Measurements from ENCODE around the gene GPANK1. TPM values are rescaled to one million over a fixed set of nuclear protein-coding genes. Genes with fewer than 3 reads are reported as not detected.
A peak's percentile ranks its signal among the peaks of the same experiment; 100 is the strongest.

Gene GPANK1
- 30.1 TPM for total RNA-seq (ENCODE audit: unreplicated experiment)
- long read RNA-seq, transcript GPANK1-203 (3 exons, 1,910 nt) = major isoform, 12 of 46 reads
- long read RNA-seq, partial matches to known transcripts = 31 of 46 reads
- long read RNA-seq, other reads (novel, unspliced or antisense) = 0 of 46 reads

DNA sequence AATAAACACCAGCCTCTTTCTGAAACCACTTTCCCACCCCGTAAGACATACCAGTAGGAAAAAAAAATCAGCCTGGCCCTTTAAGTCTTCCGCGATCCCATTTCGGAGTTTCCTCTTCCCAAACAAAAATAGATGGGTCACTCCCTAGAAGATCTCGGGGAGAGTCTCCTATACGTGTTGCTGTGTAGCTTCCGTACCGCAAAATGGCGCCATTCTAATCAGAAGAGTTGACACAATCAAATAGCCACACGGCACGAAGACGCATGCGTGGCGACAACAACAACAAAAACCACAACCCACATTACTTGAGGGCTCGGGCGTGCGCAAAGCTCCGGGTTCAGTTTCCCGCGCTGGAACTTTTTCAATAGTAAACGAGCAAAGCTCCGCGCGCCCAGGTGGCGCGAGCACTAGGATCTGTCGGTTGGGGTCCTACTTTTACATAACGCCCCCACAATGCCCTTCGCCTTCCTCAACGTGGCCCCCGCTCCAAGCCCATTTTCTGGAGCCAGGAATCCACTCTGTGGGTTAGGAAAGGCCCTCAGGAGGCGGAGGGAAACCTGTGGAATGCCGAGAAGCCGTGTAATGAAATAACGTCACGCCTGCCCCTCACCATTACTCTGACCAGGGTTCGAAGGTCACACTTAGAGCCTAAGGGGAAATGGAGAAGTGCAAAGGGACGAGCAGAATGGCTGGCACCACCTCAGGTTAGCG is at the start of gene GPANK1:
GPANK1 (minus strand) TSS at position 208 of the 711 bp plus-strand sequence. CDS start 519 bp downstream, outside the sequence.
- Mint-ChIP-seq H3K4me3 (ENCODE audit: unreplicated experiment) (peak within 1 kb of the TSS; percentile 97), H3K27me3 (ENCODE audit: unreplicated experiment) (peaks cover 15% of the 10 kb centered on the region), H3K9me3 (ENCODE audit: unreplicated experiment) (peaks cover 11% of the 10 kb centered on the region), H3K27ac (ENCODE audit: unreplicated experiment) (peak within 1 kb of the TSS; percentile 99), H3K36me3 (ENCODE audit: unreplicated experiment) (no peaks in the 10 kb centered on the region), H3K4me1 (ENCODE audit: low read depth, unreplicated experiment) (peaks cover 19% of the 10 kb centered on the region)
- TF ChIP-seq, protein P1, sequence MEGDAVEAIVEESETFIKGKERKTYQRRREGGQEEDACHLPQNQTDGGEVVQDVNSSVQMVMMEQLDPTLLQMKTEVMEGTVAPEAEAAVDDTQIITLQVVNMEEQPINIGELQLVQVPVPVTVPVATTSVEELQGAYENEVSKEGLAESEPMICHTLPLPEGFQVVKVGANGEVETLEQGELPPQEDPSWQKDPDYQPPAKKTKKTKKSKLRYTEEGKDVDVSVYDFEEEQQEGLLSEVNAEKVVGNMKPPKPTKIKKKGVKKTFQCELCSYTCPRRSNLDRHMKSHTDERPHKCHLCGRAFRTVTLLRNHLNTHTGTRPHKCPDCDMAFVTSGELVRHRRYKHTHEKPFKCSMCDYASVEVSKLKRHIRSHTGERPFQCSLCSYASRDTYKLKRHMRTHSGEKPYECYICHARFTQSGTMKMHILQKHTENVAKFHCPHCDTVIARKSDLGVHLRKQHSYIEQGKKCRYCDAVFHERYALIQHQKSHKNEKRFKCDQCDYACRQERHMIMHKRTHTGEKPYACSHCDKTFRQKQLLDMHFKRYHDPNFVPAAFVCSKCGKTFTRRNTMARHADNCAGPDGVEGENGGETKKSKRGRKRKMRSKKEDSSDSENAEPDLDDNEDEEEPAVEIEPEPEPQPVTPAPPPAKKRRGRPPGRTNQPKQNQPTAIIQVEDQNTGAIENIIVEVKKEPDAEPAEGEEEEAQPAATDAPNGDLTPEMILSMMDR (IDR thresholded peaks at IDR 0.05; ENCODE audit: partially characterized antibody, unreplicated experiment) = no peak
- peak; percentile 73 for DNase-seq

DNA sequence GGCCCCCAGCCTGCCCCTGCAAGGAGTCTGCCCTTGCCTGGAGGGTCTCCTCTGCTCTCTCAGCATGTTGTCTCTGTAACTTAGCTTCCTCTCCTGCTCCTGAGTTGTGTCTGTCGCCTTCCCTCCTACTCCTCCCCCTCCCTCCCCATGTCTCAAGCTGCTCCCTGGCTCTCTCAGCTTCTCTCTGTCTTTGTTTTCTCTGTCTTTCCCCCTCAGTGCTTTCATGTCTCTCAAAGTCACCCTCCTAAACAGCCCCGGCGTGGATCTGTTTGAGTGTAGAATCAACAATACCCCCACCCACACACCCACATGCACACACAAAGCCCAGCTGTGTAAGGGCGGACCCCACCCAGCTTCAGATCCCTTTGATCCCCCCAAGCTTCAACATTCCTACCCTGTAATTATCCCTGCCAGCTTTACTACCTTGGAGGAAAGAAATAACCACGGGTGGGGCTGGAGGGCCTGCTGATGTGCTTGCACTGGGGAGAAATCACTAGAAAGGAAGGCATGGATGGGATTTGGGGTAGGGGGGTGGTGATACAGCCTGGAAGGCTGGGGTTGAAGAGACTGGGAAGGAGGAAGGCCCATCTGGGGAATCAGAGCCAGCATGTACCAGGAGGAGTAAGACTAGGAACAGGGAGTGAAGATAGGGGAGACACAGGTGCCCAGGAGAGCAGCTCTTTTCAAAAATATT is 49.3 kb upstream of the GPANK1 start:
- peaks cover 17% of the 10 kb centered on the region for H3K4me1 Mint-ChIP-seq (ENCODE audit: low read depth, unreplicated experiment)
- DNase-seq = no peak
- peaks cover 10% of the 10 kb centered on the region for H3K27me3 Mint-ChIP-seq (ENCODE audit: unreplicated experiment)
- peaks cover 9% of the 10 kb centered on the region for H3K9me3 Mint-ChIP-seq (ENCODE audit: unreplicated experiment)
- H3K4me3 Mint-ChIP-seq (ENCODE audit: unreplicated experiment) = peak overlapping the region; percentile 75
- TF ChIP-seq, protein P1 (IDR thresholded peaks at IDR 0.05; ENCODE audit: partially characterized antibody, unreplicated experiment) = no peak
- no peaks in the 10 kb centered on the region for H3K36me3 Mint-ChIP-seq (ENCODE audit: unreplicated experiment)
- peak overlapping the region; percentile 62 for H3K27ac Mint-ChIP-seq (ENCODE audit: unreplicated experiment)

DNA sequence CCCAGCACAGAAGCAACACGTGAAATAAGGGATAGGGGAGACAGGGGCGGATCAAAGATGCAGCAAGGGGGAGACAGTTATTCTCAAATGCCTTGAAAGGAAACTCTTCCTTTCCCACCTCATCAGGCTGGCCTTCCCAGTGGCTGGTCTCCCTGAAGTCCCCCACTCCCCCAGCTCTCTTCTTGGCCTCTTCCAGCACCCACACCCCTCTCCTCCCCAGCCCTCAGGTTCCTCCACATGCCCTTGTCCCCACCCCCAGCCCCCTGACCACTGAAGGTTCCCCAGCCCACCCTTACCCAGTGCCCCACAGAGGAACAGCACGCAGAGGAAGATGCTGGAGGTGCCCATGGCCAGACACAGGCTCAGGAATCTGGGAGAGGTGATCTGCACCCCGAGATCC is 48.7 kb upstream of the GPANK1 start:
- Mint-ChIP-seq H3K36me3 (ENCODE audit: unreplicated experiment) (no peaks in the 10 kb centered on the region), H3K4me3 (ENCODE audit: unreplicated experiment) (peak overlapping the region; percentile 60), H3K9me3 (ENCODE audit: unreplicated experiment) (peaks cover 9% of the 10 kb centered on the region), H3K27ac (ENCODE audit: unreplicated experiment) (peak overlapping the region; percentile 65), H3K27me3 (ENCODE audit: unreplicated experiment) (peaks cover 10% of the 10 kb centered on the region), H3K4me1 (ENCODE audit: low read depth, unreplicated experiment) (peaks cover 17% of the 10 kb centered on the region)
- no peak for DNase-seq
- TF ChIP-seq, protein P1 (IDR thresholded peaks at IDR 0.05; ENCODE audit: partially characterized antibody, unreplicated experiment) = no peak

DNA sequence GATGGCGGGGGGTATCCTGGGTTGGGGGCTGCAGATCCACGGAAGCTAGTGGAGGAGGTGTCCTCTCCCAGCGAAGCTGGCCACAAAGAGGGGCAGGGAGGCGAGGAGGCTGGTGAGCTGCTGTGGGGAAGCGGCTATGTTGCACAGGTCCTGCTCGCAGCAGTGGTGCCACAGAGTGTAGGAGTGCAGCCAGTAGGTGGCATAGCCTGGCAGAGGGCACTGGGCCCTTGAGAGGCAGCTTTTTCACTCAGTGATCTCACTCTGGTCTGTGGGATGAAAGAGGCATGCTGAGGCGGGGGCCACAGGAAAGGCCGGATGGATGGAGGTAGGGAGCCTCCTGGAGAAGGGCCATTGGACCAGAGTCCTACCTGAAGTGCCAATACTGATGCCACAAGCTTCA is 47.5 kb upstream of the GPANK1 start:
- Mint-ChIP-seq H3K27me3 (ENCODE audit: unreplicated experiment) (peaks cover 10% of the 10 kb centered on the region), H3K36me3 (ENCODE audit: unreplicated experiment) (no peaks in the 10 kb centered on the region), H3K4me1 (ENCODE audit: low read depth, unreplicated experiment) (peaks cover 17% of the 10 kb centered on the region), H3K27ac (ENCODE audit: unreplicated experiment) (no peak overlapping the region), H3K4me3 (ENCODE audit: unreplicated experiment) (no peak overlapping the region), H3K9me3 (ENCODE audit: unreplicated experiment) (peaks cover 9% of the 10 kb centered on the region)
- TF ChIP-seq, protein P1 (IDR thresholded peaks at IDR 0.05; ENCODE audit: partially characterized antibody, unreplicated experiment) = no peak
- no peak for DNase-seq
